GM21825 (cell line): ENCODE data around the gene CGRRF1.

Experiments used
- ATAC-seq: cut with Tn5 transposase; IDR thresholded peaks from one replicate; pipeline ENCODE4 v1.9.1; 2021; ENCODE audit warnings: mild to moderate bottlenecking, moderate library complexity; ENCODE audit not compliant: unreplicated experiment

The CGRRF1 gene, protein sequence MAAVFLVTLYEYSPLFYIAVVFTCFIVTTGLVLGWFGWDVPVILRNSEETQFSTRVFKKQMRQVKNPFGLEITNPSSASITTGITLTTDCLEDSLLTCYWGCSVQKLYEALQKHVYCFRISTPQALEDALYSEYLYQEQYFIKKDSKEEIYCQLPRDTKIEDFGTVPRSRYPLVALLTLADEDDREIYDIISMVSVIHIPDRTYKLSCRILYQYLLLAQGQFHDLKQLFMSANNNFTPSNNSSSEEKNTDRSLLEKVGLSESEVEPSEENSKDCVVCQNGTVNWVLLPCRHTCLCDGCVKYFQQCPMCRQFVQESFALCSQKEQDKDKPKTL

GRCh38 chr14:54509546-54510501 lies at the start of gene CGRRF1:
CGRRF1 (plus strand) TSS chr14:54509906; CDS start chr14:54509960, 54 bp downstream.
- ATAC-seq, result peak; percentile 93

DNA sequence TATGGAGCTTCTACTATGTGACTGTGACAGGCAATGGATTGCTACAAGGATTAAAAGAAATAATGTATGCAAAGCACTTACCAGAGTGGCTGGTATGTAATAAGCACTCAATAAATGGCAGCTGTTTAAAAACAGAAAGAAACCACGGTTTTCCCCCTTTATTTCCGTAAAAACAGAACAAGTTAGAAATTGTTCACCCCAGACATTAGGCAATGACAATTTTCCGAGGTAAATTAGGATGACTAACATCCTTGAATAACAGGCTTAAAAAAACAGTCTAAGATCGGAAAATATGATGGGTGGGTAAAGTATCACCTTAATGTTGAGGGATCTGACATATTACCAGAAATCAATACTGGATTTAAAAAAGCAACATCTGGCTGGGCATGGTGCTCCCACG lies 47.7 kb upstream of the CGRRF1 start:
- ATAC-seq, result no peak

GRCh38 chr14:54465654-54466053 lies 44.1 kb upstream of the CGRRF1 start:
- ATAC-seq, result no peak

DNA sequence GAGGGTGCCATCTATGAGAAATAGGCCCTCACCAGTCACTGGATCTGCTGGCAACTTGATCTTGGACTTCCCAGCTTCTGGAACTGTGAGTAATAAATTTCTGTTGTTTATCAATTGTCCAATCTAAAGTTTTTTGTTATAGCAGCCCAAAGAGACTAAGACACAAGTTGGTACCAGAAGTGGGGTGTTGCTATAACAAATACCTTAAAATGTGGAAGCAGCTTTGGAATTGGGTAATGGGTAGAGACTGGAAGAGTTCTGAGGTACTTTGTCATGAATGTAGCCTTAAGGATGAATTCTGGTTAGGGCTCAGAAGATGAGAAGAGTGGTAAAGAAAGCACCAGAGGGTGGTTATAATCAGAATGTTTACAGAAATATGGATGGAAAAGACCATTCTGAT lies 42.4 kb upstream of the CGRRF1 start:
- no peak for ATAC-seq

DNA sequence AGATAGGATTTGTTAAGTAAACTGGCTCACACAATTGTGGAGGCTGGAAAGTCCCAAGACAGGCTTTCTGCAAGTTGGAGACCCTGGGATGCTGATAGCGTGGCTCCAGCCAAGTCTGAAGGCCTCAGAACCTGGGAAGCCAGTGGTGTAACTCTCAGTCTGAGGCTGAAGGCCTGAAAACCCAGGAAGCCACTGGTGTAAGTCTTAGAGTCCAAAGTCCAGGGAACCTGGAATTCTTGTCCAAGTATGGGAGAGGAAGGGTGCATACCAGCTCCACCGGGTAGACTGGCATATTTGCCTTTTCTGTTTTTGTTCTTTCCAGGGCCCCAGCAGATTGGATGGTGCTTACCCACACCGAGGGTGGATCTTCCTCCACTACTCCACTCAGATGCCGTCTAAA lies 39.0 kb upstream of the CGRRF1 start:
- ATAC-seq, result no peak

GRCh38 chr14:54471641-54472040 lies 38.1 kb upstream of the CGRRF1 start:
- no peak for ATAC-seq

DNA sequence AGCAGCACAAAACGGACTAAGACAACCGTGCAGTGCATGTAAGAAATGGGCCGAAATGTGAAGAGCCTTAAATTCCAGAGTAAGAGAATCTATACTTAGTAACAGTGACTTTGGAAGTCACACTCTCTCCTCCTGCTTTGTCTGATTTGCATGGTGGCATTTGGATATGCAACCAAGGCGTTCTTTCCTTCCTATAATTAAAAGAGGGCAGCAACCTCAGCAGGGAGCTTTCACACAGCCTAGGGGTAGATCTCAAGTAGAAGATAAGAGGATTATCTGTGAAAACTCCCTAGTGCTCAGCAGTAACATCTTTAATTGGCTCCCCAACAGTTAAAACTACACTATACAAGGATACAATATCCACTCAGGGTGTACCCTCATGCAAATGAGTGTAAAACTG lies 37.4 kb upstream of the CGRRF1 start:
- no peak for ATAC-seq

DNA sequence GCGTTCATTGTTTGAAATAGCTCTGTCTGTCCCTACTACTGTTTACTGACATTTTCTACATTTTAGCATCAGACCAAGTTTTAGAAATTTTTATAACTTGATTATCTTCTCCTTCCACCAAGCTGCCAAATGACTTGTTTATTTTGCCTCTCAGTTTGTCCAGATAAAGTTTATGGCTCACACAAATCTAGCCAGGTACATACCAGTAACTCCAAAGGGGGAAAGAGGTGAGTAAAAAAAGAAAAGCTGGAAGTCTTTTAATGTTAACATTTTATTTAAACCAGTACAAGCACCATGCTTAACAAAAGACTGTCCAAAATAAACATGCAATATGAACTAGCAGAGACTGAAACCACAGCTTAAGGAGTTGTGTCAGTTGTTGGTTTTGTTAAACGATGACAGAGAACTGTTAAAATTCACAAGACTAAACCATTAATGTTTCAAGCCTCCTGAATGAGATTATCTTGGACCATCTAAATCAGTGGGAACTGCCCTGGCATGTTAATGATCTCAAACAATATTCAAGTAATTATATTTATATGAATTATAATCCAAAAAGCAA lies 35.4 kb upstream of the CGRRF1 start:
- no peak for ATAC-seq

GRCh38 chr14:54475187-54475899 lies 34.4 kb upstream of the CGRRF1 start:
- ATAC-seq, result no peak

DNA sequence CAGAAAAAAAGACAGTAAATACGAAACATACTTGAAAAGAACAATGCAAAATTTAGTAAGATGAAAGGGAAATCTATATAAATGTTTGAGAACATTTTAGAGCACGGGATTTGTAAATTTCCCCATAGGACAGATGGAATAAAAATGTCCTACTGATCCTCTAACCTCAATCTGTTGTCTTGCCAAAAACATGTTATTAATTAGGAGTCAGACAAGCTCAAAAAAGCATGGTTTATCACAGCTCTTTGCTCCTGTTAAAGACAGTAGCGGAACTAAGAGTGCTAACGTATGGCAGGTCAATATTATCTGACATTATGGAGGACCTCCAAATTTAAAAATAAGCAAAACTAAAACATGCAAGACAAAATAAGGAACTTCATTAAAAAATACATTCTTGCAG lies 33.8 kb upstream of the CGRRF1 start:
- ATAC-seq, result no peak

DNA sequence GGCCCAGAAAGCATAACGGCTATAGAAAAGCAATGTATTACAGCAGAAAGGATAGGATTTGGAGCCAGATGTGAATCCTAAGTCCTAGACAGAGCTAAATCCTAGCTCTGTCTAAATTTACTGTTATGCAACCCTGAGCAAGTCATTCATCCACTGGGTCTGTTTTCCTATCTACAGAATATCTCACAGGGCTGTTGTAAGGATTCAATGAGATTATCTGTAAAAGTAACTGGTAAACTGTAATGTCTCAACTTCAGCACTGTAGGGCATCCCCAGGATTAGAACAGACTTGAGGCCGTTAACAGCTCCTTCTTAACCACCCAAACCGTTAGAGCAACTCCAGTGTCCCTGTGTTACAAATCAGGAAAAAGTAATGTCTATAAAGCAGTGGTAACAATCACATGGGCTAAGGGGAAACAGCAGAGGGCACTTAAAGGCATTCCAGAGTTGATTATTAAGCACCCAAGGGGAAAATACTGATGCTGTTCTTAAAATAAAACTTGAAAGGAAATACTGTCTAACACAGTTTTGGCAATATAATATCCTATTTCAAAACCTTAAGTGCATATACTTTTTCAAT lies 31.0 kb upstream of the CGRRF1 start:
- ATAC-seq, result no peak

DNA sequence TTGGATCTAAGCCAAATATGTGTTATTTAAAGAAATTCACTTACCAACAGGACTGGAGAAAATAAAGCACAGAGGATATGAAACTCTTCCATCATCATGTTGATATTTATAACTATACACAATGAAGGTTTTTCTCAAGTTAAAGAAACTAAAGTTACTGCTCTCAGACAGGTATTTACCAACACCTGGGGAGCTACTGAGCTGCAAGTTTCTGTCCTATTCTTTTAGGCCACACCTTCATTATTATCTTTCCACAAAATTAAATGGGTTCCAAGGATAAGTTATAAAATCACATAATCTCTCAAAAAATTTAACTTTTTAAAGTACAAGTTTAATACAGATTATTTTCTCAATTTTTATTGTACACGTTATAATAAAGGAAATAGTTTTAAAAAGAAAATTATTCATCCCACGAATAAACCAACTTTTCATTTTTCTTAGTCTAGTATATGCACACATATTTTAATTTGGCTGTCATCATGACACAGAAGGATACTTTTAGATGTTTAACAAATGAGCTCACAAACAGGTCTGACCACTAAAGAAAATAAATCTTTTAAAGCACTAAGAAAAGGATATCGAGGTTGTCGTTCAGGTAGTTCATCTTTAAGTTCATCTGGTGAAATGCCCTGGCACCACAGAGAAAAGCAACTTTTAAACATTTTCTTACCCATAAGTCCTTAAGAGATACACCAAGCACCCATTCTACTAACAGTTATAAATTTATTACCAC lies 28.7 kb upstream of the CGRRF1 start:
- no peak for ATAC-seq

DNA sequence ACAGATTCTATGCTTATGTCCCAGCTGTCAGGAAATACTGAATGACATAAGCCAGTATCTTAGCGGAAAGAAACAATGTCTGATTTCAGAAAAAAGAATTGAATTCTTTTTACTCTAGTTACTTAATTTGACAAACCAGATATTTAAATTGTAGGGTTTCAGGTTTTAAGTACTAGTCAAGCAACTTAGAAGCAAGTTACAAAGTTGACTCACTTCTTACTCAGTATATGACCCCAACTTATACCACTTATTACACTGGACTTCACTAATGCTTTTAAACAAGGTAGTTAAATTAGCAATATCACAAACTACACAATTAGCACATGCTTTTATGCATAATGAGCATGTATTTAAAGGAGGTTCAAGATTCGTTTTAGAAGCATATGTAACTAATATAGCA lies 28.0 kb upstream of the CGRRF1 start:
- ATAC-seq, result no peak

GRCh38 chr14:54483073-54483745 lies 26.5 kb upstream of the CGRRF1 start:
- ATAC-seq, result no peak

GRCh38 chr14:54483846-54484245 lies 25.9 kb upstream of the CGRRF1 start:
- ATAC-seq, result no peak

GRCh38 chr14:54486685-54487084 lies 23.0 kb upstream of the CGRRF1 start:
- no peak for ATAC-seq

GRCh38 chr14:54487771-54488170 lies 21.9 kb upstream of the CGRRF1 start:
- ATAC-seq, result no peak

DNA sequence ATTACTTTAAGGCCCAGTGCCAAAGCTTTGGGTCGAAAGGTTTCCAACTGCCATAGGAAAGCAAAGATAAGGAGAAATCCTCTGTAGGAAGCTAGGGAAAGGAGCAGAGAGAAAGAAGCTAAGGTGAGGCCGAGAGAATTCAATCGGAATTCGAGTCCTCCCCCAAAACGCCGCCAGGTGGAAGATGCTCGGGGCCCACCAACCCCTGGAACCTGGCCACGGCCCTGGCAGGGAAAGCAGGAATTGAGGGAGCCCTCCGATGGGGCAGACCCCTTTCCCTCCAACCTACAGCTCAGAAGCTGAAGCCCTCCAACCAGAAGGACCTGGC lies 21.4 kb upstream of the CGRRF1 start:
- no peak for ATAC-seq

DNA sequence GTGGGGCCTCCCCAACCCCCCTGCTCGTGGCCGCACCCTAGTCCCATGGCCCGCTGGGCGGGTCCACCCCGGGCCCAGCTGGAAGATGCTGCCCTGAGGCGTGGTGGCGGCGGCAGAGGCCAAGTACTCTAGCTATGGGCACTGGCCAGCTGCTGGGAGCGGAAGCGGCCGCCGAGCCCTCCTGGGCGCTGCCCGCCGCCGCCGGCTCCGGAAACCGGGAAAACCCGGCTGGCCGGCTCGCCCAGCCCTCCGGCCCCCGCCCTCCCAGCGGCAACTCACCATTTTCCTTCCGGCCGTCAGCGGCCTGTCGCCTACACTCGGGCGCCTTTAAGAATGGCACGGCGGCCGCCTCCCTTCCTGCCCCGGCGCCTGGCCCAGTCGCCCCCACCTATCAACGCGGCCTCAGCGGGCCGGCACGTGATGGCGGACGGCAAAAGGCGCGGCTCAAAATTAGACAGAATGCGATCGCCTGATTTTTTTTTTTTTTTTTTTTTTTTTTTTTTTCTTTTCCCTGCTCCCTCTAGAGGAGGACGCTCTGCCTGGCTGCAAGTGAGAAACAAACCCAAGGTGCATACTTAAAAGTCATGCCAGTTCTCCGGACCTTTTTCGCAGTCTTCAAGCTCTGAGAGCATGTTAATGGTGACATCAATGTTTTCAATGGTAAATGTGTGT lies 20.9 kb upstream of the CGRRF1 start, which contains the start of gene GMFB:
Gene GMFB, minus strand, starts transcription at position 335 of the 672 bp plus-strand sequence. Its CDS starts 53 bp downstream, at position 282.
- ATAC-seq, result peak; percentile 89
